ENCODE measurements around the gene RAPGEF1.

The RAPGEF1 gene

GRCh38 chr9:131606896-131607567 is 132.8 kb downstream of the RAPGEF1 start:
- no peak overlapping the region for H3K4me3 ChIP-seq
- TF ChIP-seq EZH2 (IDR thresholded peaks at IDR 0.05) (no peak), POLR2AphosphoS5 (IDR thresholded peaks at IDR 0.05; ENCODE audit: borderline replicate concordance, low read depth, low read length) (no peak), FOXP2 (optimal IDR thresholded peaks at IDR 0.05; ENCODE audit: control extremely low read depth, extremely low read length, insufficient read depth) (no peak)
- H3K27ac ChIP-seq = no peak overlapping the region
- H3K36me3 ChIP-seq (ENCODE audit: insufficient read depth, low read length) = no peaks in the 10 kb centered on the region
- no peaks in the 10 kb centered on the region for H3K9me3 ChIP-seq (ENCODE audit: low read depth, low read length)
- no peak for DNase-seq (ENCODE audit: low read depth, low spot score)
- no peak overlapping the region for H3K9ac ChIP-seq (ENCODE audit: insufficient read length)

GRCh38 chr9:131605770-131606590 is 133.9 kb downstream of the RAPGEF1 start:
- TF ChIP-seq EZH2 (IDR thresholded peaks at IDR 0.05) (no peak), FOXP2 (optimal IDR thresholded peaks at IDR 0.05; ENCODE audit: control extremely low read depth, extremely low read length, insufficient read depth) (no peak), POLR2AphosphoS5 (IDR thresholded peaks at IDR 0.05; ENCODE audit: borderline replicate concordance, low read depth, low read length) (no peak)
- Histone ChIP-seq H3K27ac (no peak overlapping the region), H3K36me3 (ENCODE audit: insufficient read depth, low read length) (no peaks in the 10 kb centered on the region), H3K4me3 (no peak overlapping the region), H3K9ac (ENCODE audit: insufficient read length) (no peak overlapping the region), H3K9me3 (ENCODE audit: low read depth, low read length) (no peaks in the 10 kb centered on the region)
- no peak for DNase-seq (ENCODE audit: low read depth, low spot score)

GRCh38 chr9:131603711-131604439 is 136.0 kb downstream of the RAPGEF1 start:
- TF ChIP-seq POLR2AphosphoS5 (IDR thresholded peaks at IDR 0.05; ENCODE audit: borderline replicate concordance, low read depth, low read length) = no peak
- no peak for TF ChIP-seq FOXP2 (optimal IDR thresholded peaks at IDR 0.05; ENCODE audit: control extremely low read depth, extremely low read length, insufficient read depth)
- no peak for TF ChIP-seq EZH2 (IDR thresholded peaks at IDR 0.05)
- Histone ChIP-seq H3K9ac (ENCODE audit: insufficient read length) (no peak overlapping the region), H3K27ac (no peak overlapping the region), H3K4me3 (no peak overlapping the region), H3K9me3 (ENCODE audit: low read depth, low read length) (no peaks in the 10 kb centered on the region), H3K36me3 (ENCODE audit: insufficient read depth, low read length) (no peaks in the 10 kb centered on the region)
- no peak for DNase-seq (ENCODE audit: low read depth, low spot score)

GRCh38 chr9:131603199-131603598 is 136.7 kb downstream of the RAPGEF1 start:
- no peak overlapping the region for H3K4me3 ChIP-seq
- H3K27ac ChIP-seq = no peak overlapping the region
- H3K36me3 ChIP-seq (ENCODE audit: insufficient read depth, low read length) = no peaks in the 10 kb centered on the region
- no peak for TF ChIP-seq EZH2 (IDR thresholded peaks at IDR 0.05)
- TF ChIP-seq POLR2AphosphoS5 (IDR thresholded peaks at IDR 0.05; ENCODE audit: borderline replicate concordance, low read depth, low read length) = no peak
- no peak for TF ChIP-seq FOXP2 (optimal IDR thresholded peaks at IDR 0.05; ENCODE audit: control extremely low read depth, extremely low read length, insufficient read depth)
- H3K9ac ChIP-seq (ENCODE audit: insufficient read length) = no peak overlapping the region
- no peak for DNase-seq (ENCODE audit: low read depth, low spot score)
- H3K9me3 ChIP-seq (ENCODE audit: low read depth, low read length) = no peaks in the 10 kb centered on the region

- Histone ChIP-seq H3K9ac (ENCODE audit: insufficient read length) (no peak overlapping the region), H3K27ac (no peak overlapping the region), H3K4me3 (no peak overlapping the region), H3K36me3 (ENCODE audit: insufficient read depth, low read length) (no peaks in the 10 kb centered on the region), H3K9me3 (ENCODE audit: low read depth, low read length) (no peaks in the 10 kb centered on the region)
- DNase-seq (ENCODE audit: low read depth, low spot score) = no peak
- TF ChIP-seq POLR2AphosphoS5 (IDR thresholded peaks at IDR 0.05; ENCODE audit: borderline replicate concordance, low read depth, low read length) = no peak
- TF ChIP-seq FOXP2 (optimal IDR thresholded peaks at IDR 0.05; ENCODE audit: control extremely low read depth, extremely low read length, insufficient read depth) = no peak
- no peak for TF ChIP-seq EZH2 (IDR thresholded peaks at IDR 0.05)
Measured at GRCh38 chr9:131601683-131602181, 138.1 kb downstream of the RAPGEF1 start.

- Histone ChIP-seq H3K9ac (ENCODE audit: insufficient read length) (no peak overlapping the region), H3K36me3 (ENCODE audit: insufficient read depth, low read length) (no peaks in the 10 kb centered on the region)
Measured at GRCh38 chr9:131598121-131598520, 141.8 kb downstream of the RAPGEF1 start.

GRCh38 chr9:131597246-131597645 is 142.6 kb downstream of the RAPGEF1 start:
- H3K9ac ChIP-seq (ENCODE audit: insufficient read length) = no peak overlapping the region
- no peak overlapping the region for H3K27ac ChIP-seq
- no peak overlapping the region for H3K4me3 ChIP-seq
- no peaks in the 10 kb centered on the region for H3K36me3 ChIP-seq (ENCODE audit: insufficient read depth, low read length)
- TF ChIP-seq POLR2AphosphoS5 (IDR thresholded peaks at IDR 0.05; ENCODE audit: borderline replicate concordance, low read depth, low read length) (no peak), FOXP2 (optimal IDR thresholded peaks at IDR 0.05; ENCODE audit: control extremely low read depth, extremely low read length, insufficient read depth) (no peak), EZH2 (IDR thresholded peaks at IDR 0.05) (no peak)
- no peak for DNase-seq (ENCODE audit: low read depth, low spot score)
- H3K9me3 ChIP-seq (ENCODE audit: low read depth, low read length) = no peaks in the 10 kb centered on the region

More at GRCh38 chr9:131598121-131598520, 141.8 kb downstream of the RAPGEF1 start:
- Histone ChIP-seq H3K4me3 (no peak overlapping the region), H3K27ac (no peak overlapping the region), H3K9me3 (ENCODE audit: low read depth, low read length) (no peaks in the 10 kb centered on the region)
- TF ChIP-seq FOXP2 (optimal IDR thresholded peaks at IDR 0.05; ENCODE audit: control extremely low read depth, extremely low read length, insufficient read depth) (no peak), POLR2AphosphoS5 (IDR thresholded peaks at IDR 0.05; ENCODE audit: borderline replicate concordance, low read depth, low read length) (no peak), EZH2 (IDR thresholded peaks at IDR 0.05) (no peak)
- DNase-seq (ENCODE audit: low read depth, low spot score) = no peak

- Histone ChIP-seq H3K9me3 (ENCODE audit: low read depth, low read length) (no peaks in the 10 kb centered on the region), H3K4me3 (no peak overlapping the region), H3K36me3 (ENCODE audit: insufficient read depth, low read length) (no peaks in the 10 kb centered on the region), H3K27ac (no peak overlapping the region), H3K9ac (ENCODE audit: insufficient read length) (no peak overlapping the region)
- no peak for TF ChIP-seq FOXP2 (optimal IDR thresholded peaks at IDR 0.05; ENCODE audit: control extremely low read depth, extremely low read length, insufficient read depth)
- TF ChIP-seq EZH2 (IDR thresholded peaks at IDR 0.05) = no peak
- no peak for TF ChIP-seq POLR2AphosphoS5 (IDR thresholded peaks at IDR 0.05; ENCODE audit: borderline replicate concordance, low read depth, low read length)
- no peak for DNase-seq (ENCODE audit: low read depth, low spot score)
Measured at GRCh38 chr9:131596430-131596743, 143.5 kb downstream of the RAPGEF1 start.

Data from SK-N-MC (cell line).